HG02973 (cell line): ENCODE results near the gene MDN1.
"Not testable (repeated sequence)": the region's sequence is repeated elsewhere in the genome, so short reads cannot be mapped to it uniquely, and the experiment has no call there.

Source experiments
- ATAC-seq: cut with Tn5 transposase; IDR thresholded peaks from one replicate; pipeline ENCODE4 v1.9.1; 2021; ENCODE audit warnings: moderate library complexity; ENCODE audit not compliant: unreplicated experiment

The MDN1 gene

DNA sequence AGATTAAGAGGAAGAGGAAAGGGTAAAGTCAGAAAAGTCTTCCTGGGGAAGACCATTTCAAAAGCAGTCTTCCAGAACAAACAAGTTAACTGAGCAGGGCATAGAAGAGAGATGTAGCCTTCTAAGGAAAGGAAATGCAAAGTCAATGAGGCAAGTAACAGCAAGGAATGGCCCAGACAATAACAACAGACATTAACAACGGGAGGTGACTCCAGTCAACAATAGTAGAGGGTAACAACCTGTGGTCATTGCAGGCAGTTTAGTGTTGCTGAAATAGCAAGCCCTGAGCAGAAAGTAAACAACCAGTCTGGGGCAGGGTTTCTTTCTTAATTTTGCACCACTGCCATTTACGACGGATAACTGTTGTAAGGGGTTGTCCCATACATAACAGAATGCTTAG, 2.1 kb downstream of the MDN1 start:
- no peak for ATAC-seq

DNA sequence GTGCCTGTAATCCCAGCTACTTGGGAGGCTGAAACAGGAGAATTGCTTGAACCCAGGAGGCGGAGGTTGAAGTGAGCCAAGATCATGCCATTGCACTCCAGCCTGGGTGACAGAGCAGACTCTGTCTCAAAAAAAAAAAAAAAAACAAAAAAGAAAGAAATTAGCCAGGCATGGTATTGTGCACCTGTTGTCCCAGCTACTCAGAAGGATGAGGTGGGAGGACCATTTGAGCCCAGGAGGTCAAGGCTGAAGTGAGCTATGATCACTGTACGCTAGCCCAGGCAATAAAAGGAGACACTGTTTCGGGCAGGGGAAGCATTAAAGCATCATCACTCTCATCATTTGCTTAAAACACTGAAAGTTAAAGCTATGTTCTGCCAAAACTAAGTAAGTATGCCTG, 6.2 kb downstream of the MDN1 start:
- ATAC-seq: not testable (repeated sequence)

DNA sequence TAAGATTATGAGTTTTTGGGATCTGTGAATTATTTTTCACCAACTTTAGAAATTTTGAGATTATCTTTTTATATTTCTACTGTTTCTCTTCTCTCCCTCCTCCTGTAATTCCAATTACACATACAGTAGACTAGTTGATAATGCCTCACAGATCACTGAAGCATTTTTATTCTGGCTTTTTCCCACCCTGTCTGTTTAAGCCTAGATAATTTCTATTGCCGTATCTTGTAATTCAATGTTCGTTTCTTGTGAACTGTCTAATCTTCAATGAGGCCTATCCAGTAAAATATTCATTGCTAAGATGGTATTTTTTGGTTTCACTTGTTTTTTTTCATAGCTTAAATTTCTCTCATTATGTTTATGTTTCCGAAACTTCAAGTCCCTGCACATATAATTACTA, 12.0 kb downstream of the MDN1 start:
- ATAC-seq: no peak

DNA sequence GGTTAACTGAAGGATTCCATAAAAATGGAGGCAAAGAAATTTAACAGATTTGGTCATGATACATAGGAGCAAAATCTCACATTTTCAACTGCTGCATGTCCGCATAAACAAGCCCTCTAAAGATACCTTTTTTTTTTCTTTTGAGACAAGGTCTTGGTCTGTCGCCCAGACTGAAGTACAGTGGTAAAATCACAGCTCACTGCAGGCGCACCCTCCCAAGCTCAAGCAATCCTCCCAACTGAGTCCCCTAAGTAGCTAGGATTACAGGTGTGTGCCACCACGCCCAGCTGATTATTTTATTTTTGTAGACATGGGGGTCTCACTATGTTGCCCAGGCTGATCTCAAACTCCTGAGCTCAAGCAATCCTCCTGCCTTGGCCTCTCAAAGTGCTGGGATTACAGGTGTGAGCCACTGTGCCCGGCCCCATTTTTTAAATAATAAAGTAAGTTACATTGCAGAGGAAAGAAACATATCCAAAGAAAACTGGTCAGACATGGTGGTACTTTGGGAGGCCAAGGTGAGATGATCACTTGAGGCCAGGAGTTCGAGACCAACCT, 13.7 kb downstream of the MDN1 start:
- ATAC-seq: no peak

DNA sequence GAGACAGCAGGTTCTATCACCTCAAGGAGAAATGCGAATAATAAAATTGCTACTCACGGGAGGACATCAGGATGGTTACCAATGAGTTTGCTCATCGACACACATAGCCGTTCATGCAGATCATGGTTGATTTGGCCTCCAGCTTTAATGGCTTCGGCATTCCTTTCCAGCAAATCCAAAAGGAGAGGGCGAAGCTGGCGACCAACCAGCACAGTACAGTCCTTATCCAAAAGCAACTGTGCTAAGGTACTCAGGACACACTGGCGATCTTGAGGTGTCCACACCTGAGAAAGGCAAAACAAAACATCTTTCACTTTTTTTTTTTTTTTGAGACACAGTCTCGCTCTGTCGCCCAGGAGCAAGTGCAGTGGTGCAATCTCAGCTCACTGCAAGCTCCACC, 16.3 kb downstream of the MDN1 start:
- ATAC-seq: no peak

DNA sequence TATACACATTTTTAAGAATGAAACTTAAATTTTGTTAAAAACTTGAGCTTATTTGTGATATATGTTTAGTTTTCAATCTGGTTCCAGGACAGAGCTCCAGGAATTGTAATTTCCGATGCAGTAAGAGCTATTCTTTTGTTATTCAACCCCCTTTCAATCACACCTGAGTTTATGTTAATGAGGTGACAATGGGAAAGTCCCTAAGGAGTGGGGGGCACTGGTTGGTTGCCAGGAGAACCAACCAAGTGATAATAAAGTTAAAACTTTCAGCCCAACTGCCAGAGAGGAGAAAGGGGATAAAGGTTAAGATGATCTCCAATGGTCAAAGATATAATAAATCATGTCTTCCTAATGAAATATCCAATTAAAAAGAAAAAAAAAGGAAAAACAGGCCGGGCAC, 19.8 kb downstream of the MDN1 start:
- ATAC-seq: no peak

DNA sequence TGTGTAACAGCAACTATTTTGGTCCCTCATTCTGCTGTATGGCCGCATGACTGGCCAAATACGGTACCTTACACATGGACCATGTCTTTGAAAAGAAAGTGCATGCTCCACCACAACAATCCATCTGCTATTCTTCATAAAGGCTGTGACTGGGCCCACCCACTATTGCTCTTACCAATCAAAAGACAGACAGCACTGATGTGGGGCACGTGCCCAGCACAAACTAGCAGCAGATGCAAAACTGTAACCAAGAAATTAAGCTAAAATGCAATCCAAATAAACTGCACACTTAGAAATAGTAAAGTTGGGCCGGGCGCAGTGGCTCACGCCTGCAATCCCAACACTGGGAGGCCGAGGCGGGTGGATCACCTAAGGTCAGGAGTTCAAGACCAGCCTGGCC, 20.5 kb downstream of the MDN1 start:
- ATAC-seq: no peak

DNA sequence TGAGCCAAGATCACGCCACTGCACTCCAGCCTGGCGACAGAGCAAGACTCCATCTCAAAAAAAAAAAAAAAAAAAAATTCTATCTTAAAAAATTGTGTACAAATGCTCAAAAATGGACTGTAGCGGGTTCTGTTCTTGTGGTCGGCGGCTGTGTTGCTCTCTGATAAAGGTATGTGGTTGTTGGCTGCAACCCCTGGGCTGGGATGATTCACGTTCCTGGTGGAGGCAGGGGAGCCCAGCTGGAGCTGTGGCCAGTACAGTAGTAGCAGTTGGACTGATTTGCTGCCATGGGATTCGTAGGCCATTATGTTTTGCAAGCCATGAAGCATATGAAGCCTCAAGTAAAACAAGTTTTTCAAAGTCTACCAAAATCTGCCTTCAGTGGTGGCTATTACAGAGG, 22.3 kb downstream of the MDN1 start:
- ATAC-seq: no peak

DNA sequence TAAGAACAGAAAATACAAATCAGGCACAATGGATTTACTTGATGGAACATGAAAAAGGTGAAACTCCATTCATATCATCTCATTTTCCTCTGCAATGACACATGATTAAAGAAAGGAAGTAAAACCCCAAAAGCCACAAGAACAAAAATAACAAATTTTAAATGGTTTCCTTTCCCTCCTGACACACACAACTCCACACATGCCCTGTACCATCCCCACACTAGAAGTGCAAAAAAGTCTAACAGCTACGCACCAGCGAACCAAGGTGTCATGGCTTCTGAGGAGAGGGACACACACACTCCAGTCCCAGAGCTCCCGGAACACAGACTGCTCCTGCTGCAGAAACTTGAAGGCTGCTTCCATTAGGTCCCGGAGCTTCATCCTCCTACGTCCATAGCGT, 25.3 kb downstream of the MDN1 start:
- ATAC-seq: no peak

DNA sequence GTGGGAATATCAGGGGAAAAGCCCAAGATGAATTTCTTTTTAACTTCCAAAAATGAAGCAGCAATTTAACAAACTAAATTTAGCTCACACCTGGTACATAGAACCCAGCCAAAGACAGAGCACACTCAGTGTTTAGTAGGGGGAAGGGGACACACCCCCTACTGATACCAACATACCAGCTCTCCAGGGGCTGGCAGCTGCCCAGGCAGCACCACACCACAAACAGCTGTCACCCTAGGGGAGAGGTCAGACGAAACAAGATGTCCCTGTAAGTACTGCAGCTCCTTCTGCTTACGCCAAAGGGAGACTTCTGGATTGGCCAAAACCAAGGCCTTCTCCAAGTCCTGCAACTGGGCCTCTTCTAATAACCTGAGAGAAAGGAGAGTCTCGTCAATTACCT, 26.0 kb downstream of the MDN1 start:
- ATAC-seq: no peak

DNA sequence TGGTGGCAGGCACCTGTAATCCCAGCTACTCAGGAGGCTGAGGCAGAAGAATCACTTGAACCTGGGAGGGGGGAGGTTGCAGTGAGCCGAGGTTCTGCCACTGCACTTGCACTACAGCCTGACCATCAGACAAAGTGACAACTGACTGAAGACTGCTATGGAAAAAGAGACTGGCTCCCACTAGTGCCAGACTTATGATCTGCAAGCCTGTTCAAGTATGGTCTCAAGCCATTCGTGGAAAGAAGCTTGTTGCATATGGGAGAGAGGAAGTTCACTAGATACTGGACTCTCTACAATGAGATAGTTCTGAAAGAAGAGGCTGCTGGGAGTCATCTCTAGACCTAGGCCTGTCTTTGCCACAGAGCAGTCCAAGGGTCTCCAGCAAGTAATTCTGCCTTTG, 26.7 kb downstream of the MDN1 start:
- peak; percentile 79 for ATAC-seq

DNA sequence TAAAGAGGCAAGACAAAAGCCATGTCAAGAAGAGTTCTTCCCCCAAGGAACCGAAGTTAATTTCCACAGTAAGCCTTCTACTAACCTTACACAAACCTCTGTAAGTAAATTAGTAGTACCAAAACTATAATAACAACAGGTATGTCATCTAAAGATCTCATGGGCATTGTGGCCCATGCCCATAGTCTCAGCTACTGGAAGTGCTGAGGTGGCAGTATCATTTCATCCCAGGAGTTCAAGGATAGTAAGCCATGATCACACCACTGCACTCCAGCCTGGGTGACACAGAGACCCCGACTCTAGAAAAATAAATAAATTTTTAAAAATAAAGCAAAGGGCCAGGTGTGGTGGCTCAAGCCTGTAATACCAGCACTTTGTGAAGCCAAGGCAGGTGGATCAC, 29.2 kb downstream of the MDN1 start:
- no peak for ATAC-seq

DNA sequence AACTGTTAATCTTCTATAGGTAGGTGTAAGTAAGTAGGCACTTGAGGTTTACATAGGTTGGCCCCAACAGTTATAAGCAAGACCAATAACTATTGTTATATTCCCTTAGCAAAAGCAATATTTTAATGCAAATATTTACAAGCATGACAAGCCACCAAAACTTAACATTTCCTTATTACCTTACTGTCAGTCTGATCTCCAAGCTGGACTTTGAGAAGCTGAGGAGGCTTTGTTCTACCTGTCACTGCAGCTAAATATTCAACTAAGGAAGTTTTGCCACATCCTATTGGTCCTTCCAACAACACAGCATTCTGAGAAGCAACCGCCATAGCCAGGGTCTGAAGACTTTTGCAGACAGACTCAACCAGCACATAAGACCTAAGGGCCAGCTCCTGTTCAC, 29.6 kb downstream of the MDN1 start:
- no peak for ATAC-seq

DNA sequence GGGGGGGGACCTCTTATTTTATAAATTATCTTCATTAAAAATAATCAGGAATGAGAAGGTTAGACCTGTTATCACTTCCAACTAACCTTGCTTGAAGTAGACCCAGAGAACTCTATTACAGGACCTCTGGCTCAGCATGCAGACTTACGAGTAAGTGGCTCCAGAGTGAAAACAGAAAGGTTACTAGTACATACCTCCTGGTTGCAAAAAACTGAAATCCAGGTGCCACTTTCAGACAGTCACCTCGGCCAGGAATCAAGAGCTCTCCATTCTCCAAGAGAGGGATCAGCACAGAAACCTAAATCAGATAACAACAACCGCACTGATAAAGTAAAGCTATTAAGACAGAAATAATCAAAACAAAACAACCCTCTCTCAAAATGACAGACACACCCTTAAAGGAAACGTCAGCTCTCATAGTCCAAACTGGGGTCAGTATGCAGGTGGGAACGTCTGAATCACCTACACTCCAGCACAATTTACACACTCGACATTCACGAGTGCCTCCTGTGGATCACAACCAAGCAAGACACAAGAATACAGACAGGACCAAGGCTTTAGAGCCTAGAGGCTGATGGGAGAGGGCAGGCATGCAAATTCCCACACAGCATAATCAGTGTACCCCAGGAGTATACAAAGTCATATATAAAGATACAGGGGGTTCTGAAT, 31.8 kb downstream of the MDN1 start:
- ATAC-seq: no peak

DNA sequence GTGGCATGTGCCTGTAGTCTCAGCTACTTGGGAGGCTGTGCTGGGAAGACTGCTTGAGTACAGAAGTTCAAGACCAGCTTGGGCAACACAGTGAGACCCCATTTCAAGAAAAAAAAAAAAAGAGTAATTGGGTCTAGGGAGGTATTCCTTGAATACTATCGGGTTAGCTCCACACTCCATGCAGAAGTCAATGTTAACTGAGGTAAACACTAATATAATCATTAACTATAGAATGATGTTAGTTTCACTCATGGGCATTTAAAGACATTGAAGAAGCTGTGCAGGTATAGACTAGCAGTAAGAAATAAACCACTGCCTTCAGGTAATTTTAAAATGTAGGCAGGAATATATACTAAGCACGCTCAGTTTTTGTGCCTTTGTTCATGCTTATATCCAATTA, 32.6 kb downstream of the MDN1 start:
- no peak for ATAC-seq

DNA sequence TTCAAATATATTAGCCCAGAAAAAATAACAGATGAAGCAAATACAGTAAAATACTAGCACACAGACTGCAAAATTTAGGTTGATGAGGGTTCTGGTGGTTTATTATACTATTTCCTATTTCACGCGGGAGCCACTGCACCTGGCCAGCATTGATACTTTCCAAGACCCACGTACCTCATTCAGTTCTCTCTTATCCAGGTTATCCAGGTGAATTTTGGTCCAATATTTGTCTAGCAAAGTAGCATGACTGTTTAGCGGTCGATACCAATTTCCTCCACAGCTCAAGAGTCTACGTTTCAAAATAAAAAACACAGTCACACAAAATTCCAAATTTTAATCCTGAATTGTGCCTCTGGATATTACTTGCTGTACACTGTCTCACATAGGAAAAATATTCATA, 34.8 kb downstream of the MDN1 start:
- no peak for ATAC-seq

DNA sequence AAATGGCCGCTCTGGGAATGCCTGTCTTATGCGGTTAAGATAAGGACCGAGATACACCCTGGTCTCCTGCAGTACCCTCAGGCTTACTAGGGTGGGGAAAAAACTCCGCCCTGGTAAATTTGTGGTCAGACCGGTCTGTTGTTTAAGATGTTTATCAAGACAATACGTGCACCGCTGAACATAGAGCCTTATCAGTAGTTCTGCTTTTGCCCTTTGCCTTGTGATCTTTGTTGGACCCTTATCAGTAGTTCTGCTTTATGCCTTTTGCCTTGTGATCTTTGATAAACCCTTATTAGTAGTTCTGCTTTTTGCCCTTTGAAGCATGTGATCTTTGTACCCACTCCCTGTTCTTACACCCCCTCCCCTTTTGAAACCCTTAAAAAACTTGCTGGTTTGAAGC, 36.3 kb downstream of the MDN1 start:
- not testable (repeated sequence) for ATAC-seq

DNA sequence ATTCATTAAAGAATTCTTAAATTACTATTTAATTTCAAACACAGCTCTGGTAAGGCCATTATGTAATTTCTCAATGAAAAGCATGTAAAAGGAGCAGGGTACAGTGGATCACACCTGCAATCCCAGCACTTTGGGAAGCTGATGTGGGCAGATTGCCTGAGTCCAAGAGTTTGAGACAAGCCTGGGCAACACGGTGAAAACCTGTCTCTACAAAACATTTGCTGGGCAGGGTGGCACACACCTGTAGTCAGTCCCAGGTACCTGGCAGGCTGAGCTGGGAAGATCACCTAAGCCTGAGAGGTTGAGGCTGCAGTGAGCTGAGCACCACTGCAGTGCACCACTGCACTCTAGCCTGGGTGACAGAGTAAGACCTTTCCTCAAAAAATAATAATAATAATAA, 37.4 kb downstream of the MDN1 start:
- no peak for ATAC-seq

DNA sequence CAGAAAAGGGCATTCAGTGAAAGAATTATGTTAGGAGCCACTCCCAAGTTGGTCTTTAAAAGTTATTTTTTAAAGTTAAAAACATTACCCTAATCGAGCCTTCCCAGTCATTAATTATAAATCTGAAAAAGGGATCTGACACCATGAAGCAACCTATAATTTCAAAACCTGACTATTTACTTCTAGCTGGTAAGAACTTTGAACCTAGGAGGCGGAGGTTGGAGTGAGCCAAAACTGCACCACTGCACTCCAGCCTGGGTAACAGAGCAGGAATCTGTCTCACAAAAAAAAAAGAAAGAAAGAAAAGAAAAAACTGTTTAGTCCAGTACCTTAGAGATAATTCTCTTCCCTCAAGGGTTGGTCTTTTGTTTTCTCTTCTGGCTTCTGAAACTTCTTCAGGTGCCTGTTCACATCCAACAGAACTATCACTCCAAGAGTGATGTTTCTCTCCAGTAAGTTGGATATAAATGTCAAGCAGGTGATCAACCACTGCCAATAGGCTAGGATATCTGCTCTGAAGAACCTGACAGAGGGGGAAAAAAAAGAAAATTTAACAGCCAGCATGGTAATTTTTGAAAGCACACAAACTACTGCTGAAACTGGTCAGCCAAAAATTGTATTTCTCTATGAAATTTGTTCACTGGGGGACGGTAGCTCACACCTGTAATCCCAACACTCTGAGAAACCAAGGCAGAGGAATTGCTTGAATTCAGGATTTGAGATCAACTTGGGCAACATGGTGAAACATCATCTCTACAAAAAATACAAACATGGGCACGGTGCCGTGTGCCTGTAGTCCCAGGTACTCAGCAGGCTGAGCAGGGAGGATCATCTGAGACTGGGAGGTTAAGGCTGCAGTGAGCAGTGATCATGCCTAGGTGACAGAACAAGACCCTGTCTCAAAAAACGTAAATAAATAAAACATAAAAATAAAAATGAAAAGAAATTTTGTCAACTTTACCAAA, 38.2 kb downstream of the MDN1 start:
- no peak for ATAC-seq

DNA sequence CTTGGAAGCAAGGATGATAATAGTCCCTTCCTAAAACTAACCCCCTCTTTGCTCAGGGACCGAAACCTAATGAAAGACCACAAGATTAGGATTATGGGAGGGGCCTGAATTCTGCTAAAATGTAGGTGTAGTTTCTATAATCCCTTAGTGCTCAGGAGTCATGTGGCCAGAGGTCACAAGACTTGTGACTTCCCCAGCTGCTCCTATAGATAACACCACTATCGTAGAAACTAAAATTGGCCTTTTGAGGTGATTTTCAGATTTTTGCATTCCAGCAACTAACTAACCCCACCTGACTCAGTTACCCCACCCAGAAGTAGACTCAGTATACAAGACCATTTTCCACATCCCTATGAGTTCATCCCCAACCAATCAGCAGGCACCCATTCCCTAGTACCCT, 42.1 kb downstream of the MDN1 start:
- no peak for ATAC-seq

DNA sequence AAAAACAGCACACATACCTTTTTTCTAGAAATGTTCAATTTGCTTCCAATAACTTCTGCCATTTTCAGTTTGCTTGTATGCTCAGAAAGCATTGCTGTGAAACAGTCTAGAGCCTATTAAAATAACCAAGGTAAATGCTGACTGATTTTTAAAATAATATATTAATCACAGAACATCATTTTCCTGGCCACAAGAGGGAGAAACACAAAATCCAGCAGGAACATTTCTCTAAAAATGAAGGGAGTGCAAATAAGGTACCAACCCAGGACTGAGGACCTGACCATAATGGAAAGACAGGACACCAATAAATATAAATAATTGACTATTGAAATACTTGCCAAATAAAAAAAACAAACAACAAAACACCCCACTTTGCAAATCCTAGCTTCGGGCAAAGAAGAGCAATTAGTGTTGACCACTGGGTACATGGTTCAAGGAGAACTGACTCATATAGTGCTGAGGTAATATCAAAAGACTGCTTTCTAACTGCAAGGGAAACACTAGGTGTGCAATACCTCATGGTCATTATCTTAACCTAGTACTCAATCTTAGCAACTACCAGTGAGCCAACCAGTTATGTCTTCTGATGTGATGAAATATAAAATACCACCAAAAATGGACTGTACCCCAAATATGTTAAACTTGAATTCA, 42.9 kb downstream of the MDN1 start:
- no peak for ATAC-seq

DNA sequence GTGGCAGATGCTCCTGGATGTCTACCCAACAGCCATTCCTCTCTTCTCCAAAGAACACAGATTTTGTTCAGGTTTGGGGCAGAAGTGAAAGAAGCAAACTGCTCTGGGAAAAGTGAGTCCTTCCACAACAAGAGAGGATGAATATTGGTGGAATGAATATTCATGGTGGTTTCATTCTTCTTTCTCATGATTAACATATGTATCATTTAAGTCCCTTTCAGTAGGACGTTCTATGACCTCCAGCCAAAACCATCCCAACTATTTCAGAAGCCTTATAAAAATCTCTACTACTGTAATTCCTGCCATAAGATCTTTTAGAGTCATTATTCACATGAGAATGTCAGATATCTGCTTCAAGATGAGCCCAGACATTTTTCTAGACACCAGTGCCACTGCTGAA, 44.4 kb downstream of the MDN1 start:
- ATAC-seq: no peak
